Right ventricle myocardium inferior (tissue), 1 donor: ENCODE measurements around the gene AMY1C. TPM values are rescaled to one million over a fixed set of nuclear protein-coding genes. Genes with fewer than 3 reads are reported as not detected.

Source experiments
- total RNA-seq: library from RNA; stranded (reverse); fragmentation: NEBNext Ultra II Directional; extraction: Animal tissue kit (Norgen Biotek cat#: 25700); gene quantifications from one replicate; pipeline ENCODE4 v1.2.1, GENCODE V29; 2021
- donor health status: DM: no; HTN: yes; CAD: no; lungs with severe emphysema.

Gene AMY1C
- total RNA-seq, 1 donor from 2014 or later = not detected

Other genes with a start within 250 kb of the AMY1C start
- 15.8 TPM for gene RNPC3, start 224.2 kb upstream of the AMY1C start, total RNA-seq
- gene AMY2B, start 178.3 kb upstream of the AMY1C start, total RNA-seq = 15.1 TPM
- not detected for gene AMY2A, start 132.5 kb upstream of the AMY1C start, total RNA-seq
- not detected for gene AMY1A, start 94.1 kb upstream of the AMY1C start, total RNA-seq
- not detected for gene AMY1B, start 53.7 kb upstream of the AMY1C start, total RNA-seq